Liver (tissue), 3 donors: ENCODE measurements around the gene AGO1.

Experiments
- CTCF ChIP-seq: fragments of 150-350 bp; IDR thresholded peaks from 2 replicates; pipeline ENCODE4 v1.5.1; 2017; ENCODE audit warnings: improper control_type of control experiment, low read depth, low read length; ENCODE audit not compliant: missing input control
- EGR1 ChIP-seq, 2 donors: IDR thresholded peaks; 2 replicates each; pipeline ENCODE4 v1.6.1; 2016 to 2018; ENCODE audit warnings: antibody characterized with exemption in 2 of 2, low read depth in 2 of 2
- HNF4G ChIP-seq: IDR thresholded peaks from 2 replicates; pipeline ENCODE4 v1.6.1; 2016; ENCODE audit warnings: antibody characterized with exemption
- MAX ChIP-seq: IDR thresholded peaks from 2 replicates; pipeline ENCODE4 v1.6.1; 2016; ENCODE audit warnings: antibody characterized with exemption
- REST ChIP-seq: IDR thresholded peaks from 2 replicates; pipeline ENCODE4 v1.6.1; 2016; ENCODE audit warnings: antibody characterized with exemption, mild to moderate bottlenecking
- donor health status: healthy.
- donor health status: healthy.

GRCh38 chr1:35834218-35834617 lies 48.8 kb upstream of the AGO1 start:
- TF ChIP-seq CTCF (no peak), MAX (no peak), EGR1 (IDR thresholded peaks at IDR 0.05; ENCODE audit: low read depth in 2 of 2) (no peak), REST (no peak), HNF4G (no peak)
